GM21723 (cell line): Measurements from ENCODE around the gene ADH5.
"Not testable (repeated sequence)": the region's sequence is repeated elsewhere in the genome, so short reads cannot be mapped to it uniquely, and the experiment has no call there.

Experiments
- ATAC-seq: cut with Tn5 transposase; IDR thresholded peaks from one replicate; pipeline ENCODE4 v1.9.1; 2021; ENCODE audit warnings: mild to moderate bottlenecking, moderate library complexity; ENCODE audit not compliant: unreplicated experiment

Gene ADH5

GRCh38 chr4:99088481-99089365 lies at the start of gene ADH5:
Gene ADH5, minus strand, starts transcription at chr4:99088788. Its CDS starts 88 bp downstream, at chr4:99088700.
- peak; percentile 95 for ATAC-seq

DNA sequence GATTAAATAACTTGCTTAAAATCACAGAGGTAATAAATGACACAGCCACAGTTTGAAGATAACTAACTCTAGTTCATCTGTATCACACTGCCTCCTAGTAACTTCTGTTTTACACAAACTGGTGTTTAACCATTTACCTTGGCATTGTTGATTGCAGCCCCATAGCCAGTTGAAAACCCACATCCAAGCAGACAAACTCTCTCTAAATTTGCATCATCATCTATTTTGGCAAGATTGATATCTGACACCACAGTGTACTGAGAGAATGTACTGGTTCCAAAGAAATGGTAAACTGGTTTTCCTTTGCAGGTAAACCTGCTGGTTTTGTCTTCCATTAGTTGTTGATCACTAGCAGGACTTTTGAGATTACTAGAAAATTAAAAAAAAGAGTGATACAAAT lies 47.7 kb upstream of the ADH5 start:
- no peak for ATAC-seq

DNA sequence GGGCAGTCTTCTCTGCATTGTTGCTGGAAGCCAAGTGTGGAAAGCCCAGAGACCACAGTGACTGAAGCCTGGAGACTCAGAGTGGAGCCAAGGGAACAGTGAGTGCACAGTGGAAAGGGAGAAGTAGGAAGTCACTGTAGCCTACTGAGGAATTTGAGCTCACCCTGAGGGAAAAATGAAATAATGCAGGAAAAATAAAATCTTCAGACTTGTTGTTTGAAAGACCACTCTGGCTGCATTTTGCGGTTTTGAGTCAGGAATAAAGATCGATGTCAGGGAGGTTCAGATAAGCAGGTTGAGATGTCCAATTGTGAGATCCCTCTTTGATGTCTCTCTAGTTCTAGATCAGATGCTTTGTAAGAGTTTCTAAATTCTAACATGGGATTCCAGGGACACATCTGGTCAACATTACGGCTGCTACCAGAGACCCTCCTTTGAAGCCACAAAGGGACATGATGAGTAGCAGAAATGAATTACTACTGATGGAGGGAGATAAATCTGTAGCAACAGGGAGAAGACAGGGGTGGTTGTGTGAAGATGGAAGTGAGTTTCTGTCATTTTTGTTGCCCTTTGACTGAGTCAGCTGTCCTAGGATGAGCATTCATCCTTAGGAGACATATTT lies 47.1 kb upstream of the ADH5 start:
- ATAC-seq: no peak

DNA sequence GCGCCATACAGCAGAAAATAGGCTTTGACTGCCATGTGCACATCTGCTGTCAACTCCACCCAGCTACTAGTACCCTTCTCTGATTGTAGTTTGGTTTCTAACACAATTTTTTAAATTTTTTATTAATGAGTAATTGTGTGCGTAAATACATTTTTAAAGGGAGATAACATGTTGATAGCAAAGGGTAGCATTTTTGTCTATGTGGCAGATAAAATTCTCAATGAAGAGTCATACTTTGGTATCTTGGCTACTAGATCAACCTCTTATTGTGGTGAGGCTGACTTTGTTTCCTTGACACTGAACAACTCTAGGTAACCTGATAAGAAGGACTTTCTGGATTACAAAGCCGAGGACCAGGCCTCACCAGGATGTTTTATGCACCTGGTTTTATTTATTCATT lies 46.0 kb upstream of the ADH5 start:
- no peak for ATAC-seq

DNA sequence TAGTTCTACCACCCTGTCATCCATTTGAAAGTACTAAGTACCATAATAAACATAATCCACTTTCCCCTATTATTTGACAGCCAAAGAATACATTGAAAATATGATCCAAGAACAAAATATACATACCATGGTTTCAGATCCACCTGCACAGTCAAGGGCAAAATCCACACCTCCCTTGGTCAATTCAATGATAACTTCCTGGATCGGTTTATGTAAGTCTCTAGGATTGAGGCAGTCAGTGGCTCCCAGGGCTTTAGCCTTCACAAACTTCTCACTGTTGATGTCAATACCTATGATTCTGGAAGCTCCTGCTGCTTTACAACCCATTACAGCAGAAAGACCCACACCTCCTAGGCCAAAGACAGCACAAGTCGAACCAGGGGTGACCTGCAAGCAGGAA lies 42.8 kb upstream of the ADH5 start:
- ATAC-seq: no peak

DNA sequence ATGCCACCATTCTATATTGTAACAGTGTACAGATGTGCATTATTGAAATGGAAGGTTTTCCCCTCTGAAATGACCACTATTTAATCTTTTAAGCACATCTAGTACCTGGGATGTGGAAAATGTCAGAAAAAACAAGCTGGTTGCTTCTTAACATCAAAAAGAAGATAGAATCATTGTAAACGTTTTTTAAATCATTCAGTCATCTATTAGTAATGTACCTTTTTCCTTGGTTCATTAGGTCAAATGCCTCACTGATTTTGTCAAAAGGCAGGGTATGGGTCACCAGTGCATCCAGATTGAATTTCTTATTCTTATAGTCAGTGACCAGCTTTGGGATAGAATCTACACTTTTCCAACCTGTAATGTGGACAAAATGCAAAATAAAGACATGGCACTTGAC lies 37.8 kb upstream of the ADH5 start:
- no peak for ATAC-seq

DNA sequence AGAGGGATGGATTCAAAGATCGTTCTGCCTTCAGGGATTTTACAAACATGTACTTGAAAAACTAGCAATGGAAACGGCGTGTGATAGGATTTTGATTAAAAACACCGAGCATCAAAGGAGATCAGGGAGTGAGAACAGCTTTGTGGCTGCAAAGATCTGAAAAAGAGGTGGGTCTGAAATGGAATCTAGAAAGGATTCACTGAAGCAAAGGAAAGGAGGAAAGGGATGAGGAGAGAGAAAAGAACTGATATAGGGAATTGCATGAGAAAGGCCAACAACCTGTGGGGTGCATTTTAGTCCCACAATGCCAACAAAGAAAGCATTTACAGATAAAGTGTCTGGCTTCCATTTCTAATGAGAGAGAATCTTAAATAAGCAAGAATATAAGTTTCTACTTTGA lies 32.4 kb upstream of the ADH5 start:
- no peak for ATAC-seq

DNA sequence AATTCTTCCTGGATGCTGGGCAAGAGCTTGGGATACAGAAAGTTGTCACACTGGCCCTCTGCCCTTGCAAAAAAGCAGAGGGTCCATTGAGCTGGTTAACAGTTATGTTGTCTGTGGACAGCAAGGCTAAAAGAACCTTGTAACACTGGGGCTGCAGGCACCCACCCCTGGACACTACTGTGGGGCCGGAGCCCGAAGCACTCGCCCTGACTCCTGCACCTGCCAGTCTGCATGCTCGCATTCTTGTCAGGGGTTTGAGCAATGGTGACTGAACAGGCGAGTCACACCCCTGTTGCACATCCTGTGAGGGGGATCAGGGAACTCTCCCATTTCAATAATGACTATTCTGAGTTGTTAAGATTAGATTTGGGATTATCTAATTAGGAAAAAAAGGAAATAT lies 31.9 kb upstream of the ADH5 start:
- ATAC-seq: no peak

DNA sequence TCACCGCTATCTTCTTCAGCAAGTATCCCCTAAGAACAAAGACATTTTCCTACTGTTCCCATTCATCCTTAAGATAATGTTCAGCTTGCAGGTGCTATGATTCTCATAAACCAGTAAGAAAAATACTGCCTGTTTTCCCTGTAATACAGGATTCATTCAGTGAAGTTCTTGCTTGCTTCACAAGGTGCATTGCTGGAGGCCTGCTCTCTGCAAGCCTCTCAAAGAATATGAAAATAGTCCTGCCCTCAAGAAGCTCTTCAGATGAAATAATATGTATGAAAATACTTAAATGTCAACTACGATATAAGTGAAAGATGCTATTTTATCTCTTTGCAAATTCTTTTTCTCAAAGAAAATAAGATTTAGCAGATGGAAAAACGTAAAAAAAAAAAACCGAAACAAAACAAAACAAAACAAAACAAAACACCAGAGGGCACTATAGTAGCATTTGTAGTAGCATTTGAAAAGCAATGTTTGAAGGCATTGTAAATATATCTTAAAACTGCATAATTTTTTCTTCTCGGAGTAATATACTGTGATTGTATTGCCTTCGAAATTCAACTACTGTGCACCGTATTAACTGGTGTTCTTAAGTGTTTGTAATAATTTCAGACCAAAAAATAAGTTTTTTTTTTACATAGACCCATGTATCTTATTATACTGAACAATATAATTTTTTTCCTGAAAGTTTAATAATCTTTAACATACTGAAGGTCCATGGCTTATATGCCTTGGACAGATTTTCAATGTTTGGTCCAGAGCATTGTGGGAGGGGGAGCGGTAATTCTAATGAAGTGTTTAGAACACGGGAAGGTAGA lies 29.5 kb upstream of the ADH5 start:
- no peak for ATAC-seq

DNA sequence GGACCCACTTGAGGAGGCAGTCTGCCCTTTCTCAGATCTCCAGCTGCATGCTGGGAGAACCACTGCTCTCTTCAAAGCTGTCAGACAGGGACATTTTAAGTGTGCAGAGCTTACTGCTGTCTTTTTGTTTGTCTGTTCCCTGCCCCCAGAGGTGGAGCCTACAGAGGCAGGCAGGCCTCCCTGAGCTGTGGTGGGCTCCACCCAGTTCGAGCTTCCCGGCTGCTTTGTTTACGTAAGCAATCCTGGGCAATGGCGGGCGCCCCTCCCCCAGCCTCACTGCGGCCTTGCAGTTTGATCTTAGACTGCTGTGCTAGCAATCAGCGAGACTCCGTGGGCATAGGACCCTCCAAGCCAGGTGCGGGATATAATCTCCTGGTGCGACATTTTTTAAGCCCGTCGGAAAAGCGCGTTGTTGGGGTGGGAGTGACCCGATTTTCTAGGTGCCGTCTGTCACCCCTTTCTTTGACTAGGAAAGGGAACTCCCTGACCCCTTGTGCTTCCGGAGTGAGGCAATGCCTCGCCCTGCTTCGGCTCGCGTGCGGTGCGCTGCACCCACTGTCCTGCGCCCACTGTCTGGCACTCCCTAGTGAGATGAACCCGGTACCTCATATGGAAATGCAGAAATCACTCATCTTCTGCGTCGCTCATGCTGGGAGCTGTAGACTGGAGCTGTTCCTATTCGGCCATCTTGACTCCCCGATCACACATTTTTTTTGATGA lies 28.7 kb upstream of the ADH5 start:
- ATAC-seq: not testable (repeated sequence)

DNA sequence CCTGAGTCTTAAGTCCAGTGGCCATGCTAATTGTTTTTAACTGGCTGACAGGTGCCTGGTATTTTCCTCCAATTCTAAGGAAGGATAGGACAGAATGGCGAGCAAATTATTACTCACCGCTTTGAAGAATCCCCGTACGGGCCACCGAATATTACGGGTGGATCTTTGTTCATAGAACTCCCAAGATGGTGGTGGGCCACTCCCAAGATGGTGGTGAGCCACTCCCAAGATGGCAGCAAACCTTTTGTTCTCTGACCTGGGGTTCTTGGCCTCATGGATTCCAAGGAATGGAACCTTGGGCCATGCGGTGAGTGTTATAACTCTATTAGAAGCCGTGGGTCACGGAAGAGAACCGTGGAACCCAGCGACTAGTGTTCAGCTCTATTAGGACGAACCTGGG lies 20.7 kb upstream of the ADH5 start:
- ATAC-seq: not testable (repeated sequence)

- no peak for ATAC-seq
Observed at GRCh38 chr4:99104153-99104552, 15.6 kb upstream of the ADH5 start.

DNA sequence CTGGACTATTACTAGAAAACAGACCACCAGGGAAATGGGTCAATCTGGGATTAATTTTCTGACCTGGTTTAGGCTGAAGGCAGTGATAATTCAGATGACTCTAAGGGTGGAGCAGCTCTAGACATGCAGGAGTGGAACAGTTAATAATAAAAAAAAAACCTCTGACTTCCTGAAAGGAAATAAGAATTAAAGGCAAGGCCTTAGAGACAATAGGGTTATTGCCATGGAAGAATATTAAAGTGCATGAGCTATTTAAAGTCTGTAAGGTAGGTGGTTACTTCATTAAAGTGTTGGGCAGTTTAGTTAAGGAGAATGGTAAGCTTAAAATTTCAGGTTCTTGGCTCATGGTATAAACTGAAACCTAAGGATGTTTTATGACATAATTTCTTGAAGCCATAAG lies 14.6 kb upstream of the ADH5 start:
- ATAC-seq: no peak

DNA sequence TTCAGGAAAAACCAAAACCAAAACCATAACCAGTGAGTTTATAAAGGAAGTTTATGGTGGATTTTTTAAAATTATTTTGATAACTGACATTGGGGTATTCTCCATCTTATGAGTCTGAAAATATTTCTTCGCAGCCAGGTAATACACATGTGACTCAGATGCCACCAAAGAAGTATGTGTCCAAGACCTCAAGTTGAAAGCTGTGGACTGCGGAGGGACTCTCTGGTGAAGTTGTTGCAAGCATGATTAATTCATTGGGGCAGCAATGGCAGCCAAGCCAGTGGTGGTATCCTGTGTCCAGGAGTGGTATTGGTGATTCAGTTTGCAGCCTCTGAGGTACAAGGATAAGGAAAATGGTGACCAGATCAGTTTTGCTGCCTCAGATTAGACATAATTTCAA lies 14.0 kb upstream of the ADH5 start:
- no peak for ATAC-seq

GRCh38 chr4:99100876-99101275 lies 12.3 kb upstream of the ADH5 start:
- ATAC-seq: no peak

- not testable (repeated sequence) for ATAC-seq
Observed at GRCh38 chr4:99099814-99100213, 11.2 kb upstream of the ADH5 start.

DNA sequence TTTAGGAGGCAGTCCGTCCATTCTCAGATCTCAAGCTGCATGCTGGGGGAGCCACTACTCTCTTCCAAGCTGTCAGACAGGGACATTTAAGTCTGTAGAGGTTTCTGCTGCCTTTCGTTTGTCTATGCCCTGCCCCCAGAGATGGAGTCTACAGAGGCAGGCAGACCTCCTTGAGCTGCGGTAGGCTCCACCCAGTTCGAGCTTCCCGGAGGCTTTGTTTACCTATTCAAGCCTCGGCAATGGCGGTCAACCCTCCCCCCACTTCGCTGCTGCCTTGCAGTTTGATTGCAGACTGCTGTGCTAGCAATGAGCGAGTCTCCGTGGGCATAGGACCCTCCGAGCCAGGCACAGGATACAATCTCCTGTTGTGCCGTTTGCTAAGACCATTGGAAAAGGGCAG lies 10.7 kb upstream of the ADH5 start:
- no peak for ATAC-seq

DNA sequence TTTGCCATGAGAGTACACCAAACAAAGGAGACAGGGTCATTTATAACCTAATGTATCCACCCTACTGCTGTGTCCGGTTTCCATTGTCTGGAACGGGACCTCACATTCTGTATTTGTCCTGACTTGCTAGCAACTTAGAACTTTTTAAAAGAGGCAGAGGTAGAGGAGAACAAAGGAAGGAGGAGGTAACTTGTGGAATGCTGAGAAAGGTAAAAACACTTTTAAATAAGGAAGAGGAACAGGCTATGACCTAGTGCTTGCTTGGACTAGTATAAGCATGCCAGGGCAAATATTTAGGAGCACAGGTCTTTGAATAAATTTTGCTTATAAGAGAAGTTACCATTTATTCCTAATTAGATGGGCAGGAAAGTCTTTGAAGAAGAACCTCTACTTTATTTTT lies 3.3 kb upstream of the ADH5 start:
- ATAC-seq: not testable (repeated sequence)

GRCh38 chr4:99091216-99091575 lies 2.6 kb upstream of the ADH5 start:
- no peak for ATAC-seq

DNA sequence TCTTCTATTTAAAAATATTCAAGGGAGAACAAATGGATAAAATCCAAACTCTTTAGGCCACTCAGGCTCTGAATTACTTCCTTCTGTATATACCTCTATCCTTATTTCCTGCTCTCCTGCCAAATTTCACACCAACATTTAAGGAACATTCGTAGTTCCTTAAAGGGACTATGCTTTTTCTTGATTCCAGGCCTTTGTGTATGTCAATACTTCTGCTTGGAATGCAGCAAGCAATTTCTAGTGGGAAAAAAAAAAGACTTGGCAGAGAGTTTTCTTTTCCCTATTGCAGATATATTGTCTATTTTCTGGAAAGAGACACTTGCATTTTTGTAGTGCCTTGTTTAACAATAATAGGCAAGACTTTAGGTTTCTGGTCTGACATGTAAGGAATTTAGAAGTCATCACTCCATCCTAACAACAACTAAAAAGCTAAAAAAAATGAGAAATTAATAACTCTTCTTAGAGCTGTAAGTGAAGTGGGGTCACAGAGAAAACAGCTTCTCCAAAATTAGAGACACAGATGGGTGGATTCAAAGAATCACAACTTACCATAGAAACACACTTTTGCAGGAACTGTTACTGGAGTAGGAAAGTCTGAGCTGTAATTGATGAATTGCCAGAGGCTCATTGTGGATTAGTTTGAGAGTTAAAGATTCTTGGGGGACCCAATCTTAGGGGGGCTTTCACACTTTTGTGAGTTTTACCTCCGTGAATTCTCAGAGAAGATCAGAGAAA lies 2.1 kb upstream of the ADH5 start:
- ATAC-seq: no peak
